Measurements from ENCODE around the gene MAST4. TPM values are rescaled to one million over a fixed set of nuclear protein-coding genes. Genes with fewer than 3 reads are reported as not detected.

The MAST4 gene
- total RNA-seq, 1 experiment from 2014 or later: 26.5 TPM

GRCh38 chr5:66863243-66864170 lies 267.3 kb downstream of the MAST4 start:
- intact Hi-C loops (cut with micrococcal nuclease): loop anchor here (1.0 to 10.0 kb wide), 3 partner anchors 49 to 559 kb away; no protein-coding TSS in a partner anchor
- no peak for TF ChIP-seq CTCF (IDR thresholded peaks at IDR 0.05; ENCODE audit: unreplicated experiment)
- POLR2A ChIA-PET: interaction anchor here (0.8 to 1.4 kb wide), 5 partner anchors 12 to 549 kb away, joined by 3 to 4 read pairs (median 3); no protein-coding TSS in a partner anchor
- peaks cover 5% of the 10 kb centered on the region for H3K4me1 Mint-ChIP-seq (ENCODE audit: insufficient read depth, unreplicated experiment)
- BruUV-seq (replicated peaks): no TSS peak
- no peaks in the 10 kb centered on the region for H3K36me3 Mint-ChIP-seq (ENCODE audit: insufficient read depth, unreplicated experiment)
- H3K9me3 Mint-ChIP-seq (ENCODE audit: unreplicated experiment): no peaks in the 10 kb centered on the region
- no peak for DNase-seq (ENCODE audit: unreplicated experiment)
- CTCF ChIA-PET: interaction anchor here (0.6 to 3.3 kb wide), 7 partner anchors 9 to 557 kb away, joined by 3 to 47 read pairs (median 4); no protein-coding TSS in a partner anchor
- H3K4me3 Mint-ChIP-seq (ENCODE audit: unreplicated experiment): no peak overlapping the region
- no peak overlapping the region for H3K27ac Mint-ChIP-seq (ENCODE audit: low read depth, unreplicated experiment)
- H3K27me3 Mint-ChIP-seq (ENCODE audit: insufficient read depth, unreplicated experiment): no peaks in the 10 kb centered on the region

GRCh38 chr5:66864240-66864884 lies 268.2 kb downstream of the MAST4 start:
- H3K9me3 Mint-ChIP-seq (ENCODE audit: unreplicated experiment): no peaks in the 10 kb centered on the region
- intact Hi-C loops (cut with micrococcal nuclease): loop anchor here (1.0 to 10.0 kb wide), 3 partner anchors 50 to 560 kb away; no protein-coding TSS in a partner anchor
- BruUV-seq (replicated peaks): no TSS peak
- H3K4me1 Mint-ChIP-seq (ENCODE audit: insufficient read depth, unreplicated experiment): peaks cover 5% of the 10 kb centered on the region
- peak; percentile 33 for TF ChIP-seq CTCF (IDR thresholded peaks at IDR 0.05; ENCODE audit: unreplicated experiment)
- no peak overlapping the region for H3K27ac Mint-ChIP-seq (ENCODE audit: low read depth, unreplicated experiment)
- ChIA-PET CTCF (interaction anchor here (0.6 to 3.3 kb wide), 26 partner anchors 8 to 1509 kb away, joined by 3 to 47 read pairs (median 4); no protein-coding TSS in a partner anchor), POLR2A (interaction anchor here (0.8 to 1.4 kb wide), 3 partner anchors 13 to 94 kb away, joined by 3 read pairs; no protein-coding TSS in a partner anchor)
- no peaks in the 10 kb centered on the region for H3K27me3 Mint-ChIP-seq (ENCODE audit: insufficient read depth, unreplicated experiment)
- DNase-seq (ENCODE audit: unreplicated experiment): peak; percentile 55
- H3K4me3 Mint-ChIP-seq (ENCODE audit: unreplicated experiment): no peak overlapping the region
- H3K36me3 Mint-ChIP-seq (ENCODE audit: insufficient read depth, unreplicated experiment): no peaks in the 10 kb centered on the region

GRCh38 chr5:66867618-66868322 lies 271.6 kb downstream of the MAST4 start:
- intact Hi-C loops (cut with micrococcal nuclease): loop anchor here (10.0 kb wide), 1 partner anchor 563 kb away; no protein-coding TSS in a partner anchor
- TF ChIP-seq CTCF (IDR thresholded peaks at IDR 0.05; ENCODE audit: unreplicated experiment): no peak
- Mint-ChIP-seq H3K27me3 (ENCODE audit: insufficient read depth, unreplicated experiment) (no peaks in the 10 kb centered on the region), H3K4me3 (ENCODE audit: unreplicated experiment) (no peak overlapping the region), H3K27ac (ENCODE audit: low read depth, unreplicated experiment) (no peak overlapping the region), H3K36me3 (ENCODE audit: insufficient read depth, unreplicated experiment) (no peaks in the 10 kb centered on the region), H3K4me1 (ENCODE audit: insufficient read depth, unreplicated experiment) (peaks cover 5% of the 10 kb centered on the region), H3K9me3 (ENCODE audit: unreplicated experiment) (no peaks in the 10 kb centered on the region)
- CTCF ChIA-PET: interaction anchor here (0.5 to 2.5 kb wide), 7 partner anchors 9 to 281 kb away, joined by 3 to 10 read pairs (median 5); no protein-coding TSS in a partner anchor
- BruUV-seq (replicated peaks): no TSS peak
- POLR2A ChIA-PET: interaction anchor here (0.7 to 1.8 kb wide), 2 partner anchors 9 to 156 kb away, joined by 3 to 10 read pairs; no protein-coding TSS in a partner anchor
- no peak for DNase-seq (ENCODE audit: unreplicated experiment)
